SHP77 (cell line): Measurements from ENCODE around the gene OR14I1.
"Not testable (repeated sequence)": the region's sequence is repeated elsewhere in the genome, so short reads cannot be mapped to it uniquely, and the experiment has no call there.

ENCODE experiments used
- DNase-seq, 2 experiments: peaks; one replicate each; lab custom pipeline; 2025; lab: John Stamatoyannopoulos, UW

Gene OR14I1

DNA sequence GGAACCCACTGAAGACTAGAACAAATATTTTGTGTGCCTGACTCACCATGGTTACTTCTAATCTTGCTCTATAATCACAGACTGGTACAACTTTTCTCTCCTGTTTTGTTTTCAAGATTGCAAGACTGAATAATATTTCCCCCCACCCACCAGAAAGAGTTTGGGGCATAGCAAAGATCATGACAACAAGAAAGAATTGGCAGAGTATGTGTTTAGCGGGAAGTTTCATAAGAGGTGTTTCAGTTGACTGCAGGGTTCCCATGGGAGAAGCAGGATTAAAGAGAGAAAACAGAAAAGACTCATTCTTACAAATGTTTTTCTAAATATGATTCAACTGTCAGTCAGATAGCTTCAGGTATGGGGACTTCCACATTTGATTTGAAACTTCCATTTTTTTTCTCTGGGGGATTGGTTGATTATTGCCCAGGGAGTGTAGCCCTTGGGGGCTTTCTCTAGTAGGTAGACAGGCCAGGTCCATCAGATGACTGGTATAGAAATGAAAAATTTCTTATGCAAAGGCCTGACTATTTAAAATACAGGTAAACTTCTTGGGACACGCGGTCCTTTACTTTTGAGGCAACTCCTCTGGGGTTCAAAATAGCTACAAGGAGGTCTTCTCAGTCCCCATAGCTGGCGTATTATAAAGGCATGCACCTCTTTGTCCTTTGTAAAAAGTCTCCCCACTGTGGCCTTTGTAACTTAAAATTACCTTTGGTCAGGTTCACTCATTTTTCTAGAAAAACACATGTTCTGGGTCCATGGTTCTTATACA is 13.9 kb downstream of the OR14I1 start:
- no peak for DNase-seq

DNA sequence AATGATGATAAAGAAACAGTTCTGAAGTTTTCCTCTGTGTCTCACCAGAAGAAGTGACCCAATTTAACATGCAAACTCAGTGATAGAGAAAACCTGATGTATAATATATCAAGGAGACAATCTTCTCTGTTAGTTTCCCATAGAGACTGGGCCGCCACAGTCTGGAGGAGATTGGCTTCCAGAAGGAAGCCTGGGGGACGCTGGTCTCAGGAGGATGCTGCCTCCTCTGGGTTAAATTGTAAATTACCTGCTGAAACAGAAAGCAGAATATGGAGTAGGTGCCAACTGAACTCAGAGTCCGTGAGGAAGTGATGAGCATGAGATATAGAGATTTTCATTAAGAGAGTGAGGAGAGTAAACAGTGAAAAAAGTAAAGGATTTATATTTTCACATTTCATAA is 15.8 kb downstream of the OR14I1 start:
- peak in 1 of 2 experiments; percentile 1 for DNase-seq

DNA sequence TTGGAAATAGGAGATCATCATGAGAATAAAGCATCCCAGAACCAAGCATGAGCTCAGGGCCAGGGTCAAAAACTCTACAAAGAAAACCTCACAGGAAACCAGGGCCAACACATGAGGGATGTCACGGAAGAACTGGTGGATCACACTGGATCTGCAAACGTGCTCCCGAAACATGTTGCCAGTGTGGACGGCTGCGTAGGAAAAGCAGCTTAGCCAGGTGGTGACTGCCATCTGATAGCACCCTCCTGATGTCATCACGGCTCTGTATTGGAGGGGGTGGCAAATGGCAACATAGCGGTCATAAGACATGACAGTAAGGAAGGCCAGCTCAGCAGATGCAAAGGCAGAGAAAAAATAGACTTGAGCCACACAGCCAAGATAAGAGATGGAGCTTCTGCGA is 20.9 kb downstream of the OR14I1 start:
- DNase-seq: peak; percentile 14 to 48

DNA sequence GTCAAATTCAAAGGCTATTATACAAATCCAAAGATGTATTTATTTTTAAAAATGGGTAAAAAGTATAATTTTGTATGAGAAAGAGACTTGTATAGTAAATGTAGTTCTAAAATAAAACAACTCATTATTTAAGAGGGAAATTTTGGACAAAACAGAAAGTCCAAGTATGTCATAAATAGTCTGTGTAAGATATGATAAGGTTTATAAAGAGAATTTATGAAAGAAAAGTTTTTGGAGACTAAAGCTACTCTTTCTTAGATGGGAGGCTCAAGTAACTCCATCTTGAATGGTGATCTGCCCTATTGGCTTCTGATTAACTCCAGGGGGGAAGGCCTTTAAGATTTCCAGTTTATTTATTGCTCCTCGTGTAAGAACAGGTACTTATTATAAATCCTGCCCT is 32.6 kb downstream of the OR14I1 start:
- no peak for DNase-seq

DNA sequence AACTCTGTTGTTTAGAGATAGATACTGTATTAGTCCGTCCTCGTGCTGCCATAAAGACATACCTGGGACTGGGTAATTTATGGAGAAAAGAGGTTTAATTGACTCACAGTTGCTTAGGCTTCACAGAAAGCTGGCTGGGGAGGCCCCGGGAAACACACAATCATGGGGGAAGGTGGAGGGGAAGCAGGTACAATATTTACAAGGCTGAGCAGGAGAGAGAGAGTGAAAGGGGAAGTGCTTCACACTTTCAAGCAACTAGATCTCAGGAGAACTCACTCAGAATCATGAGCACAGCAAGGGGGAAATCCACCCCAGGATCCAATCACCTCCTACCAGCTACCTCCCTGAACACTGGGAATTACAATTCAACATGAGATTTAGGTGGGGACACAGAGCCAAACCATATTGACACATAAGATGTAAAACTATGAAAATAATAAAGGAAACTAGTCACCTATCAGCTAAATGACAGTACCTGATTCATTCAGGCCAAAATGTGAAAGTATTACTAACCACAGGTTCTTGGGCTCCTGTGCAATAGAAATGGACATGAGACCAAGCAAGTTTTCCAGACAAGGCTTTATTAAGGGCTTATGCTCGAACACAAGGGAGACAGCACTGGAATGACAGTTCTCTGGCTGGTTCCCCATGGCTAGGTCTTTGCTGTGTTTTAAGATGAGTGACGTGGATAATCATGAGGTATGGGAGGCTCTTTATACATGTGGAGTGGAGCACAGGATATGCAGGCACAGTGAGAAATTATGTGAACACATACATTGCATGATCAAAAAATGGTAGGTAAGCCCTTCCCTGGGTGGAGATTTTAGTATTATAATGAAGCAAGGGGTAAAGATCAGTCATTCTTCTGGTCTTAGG is 38.9 kb downstream of the OR14I1 start:
- DNase-seq: not testable (repeated sequence)

DNA sequence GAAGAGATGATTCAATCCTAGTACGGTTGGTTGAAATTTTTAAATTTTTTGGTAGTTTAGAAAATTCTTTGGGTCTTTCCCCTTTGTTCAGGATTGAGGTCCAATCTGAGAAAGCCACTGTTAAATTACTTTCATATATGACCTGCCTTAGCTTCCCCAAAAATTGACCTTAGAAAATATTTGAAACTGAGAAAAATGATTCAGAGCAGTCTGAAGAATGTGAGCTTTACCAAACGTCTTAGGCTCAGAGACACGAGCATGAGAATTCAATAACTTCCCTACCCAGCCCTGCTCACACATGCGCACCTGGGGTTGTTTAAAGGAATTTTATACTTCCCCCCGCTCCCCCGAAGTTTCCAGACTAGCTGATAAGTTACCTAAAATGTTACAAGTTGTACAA is 45.8 kb downstream of the OR14I1 start:
- not testable (repeated sequence) for DNase-seq

DNA sequence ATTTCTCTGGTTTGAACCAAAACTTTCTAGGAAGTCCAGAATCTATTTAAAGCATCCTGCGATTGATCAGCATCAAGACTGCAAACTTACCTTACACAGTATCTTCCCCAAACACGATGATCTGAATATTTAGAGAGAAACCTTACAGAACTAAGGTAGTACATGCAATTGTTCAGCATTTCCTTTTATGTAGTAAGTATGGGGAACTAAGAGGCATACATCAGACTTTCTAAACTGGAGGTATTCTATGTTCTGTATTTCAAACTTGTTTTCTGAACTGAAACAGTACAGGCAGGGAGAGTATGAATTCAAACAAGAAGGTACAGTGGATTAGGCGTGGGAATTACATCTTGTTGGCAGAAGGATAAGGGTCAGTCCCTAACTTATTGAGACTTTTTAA is 47.2 kb downstream of the OR14I1 start, which contains the start of gene OR2T27:
TSS of gene OR2T27 (minus strand) at position 175 of the 400 bp plus-strand sequence. CDS start 4,644 bp downstream, outside the sequence.
- not testable (repeated sequence) for DNase-seq
